Measurements from ENCODE around the gene SIVA1.
"Not testable (repeated sequence)": the region's sequence is repeated elsewhere in the genome, so short reads cannot be mapped to it uniquely, and the experiment has no call there.

SIVA1 gene

GRCh38 chr14:104721505-104722431 is 31.2 kb upstream of the SIVA1 start:
- no peak for DNase-seq

- no peak for DNase-seq
Measured at GRCh38 chr14:104722938-104723650, 29.9 kb upstream of the SIVA1 start.

GRCh38 chr14:104723651-104724406 is 29.1 kb upstream of the SIVA1 start, which contains the start of gene ADSS1:
ADSS1 (plus strand) TSS chr14:104724229; CDS start chr14:104724271, 42 bp downstream.
- peak; percentile 27 for DNase-seq

DNA sequence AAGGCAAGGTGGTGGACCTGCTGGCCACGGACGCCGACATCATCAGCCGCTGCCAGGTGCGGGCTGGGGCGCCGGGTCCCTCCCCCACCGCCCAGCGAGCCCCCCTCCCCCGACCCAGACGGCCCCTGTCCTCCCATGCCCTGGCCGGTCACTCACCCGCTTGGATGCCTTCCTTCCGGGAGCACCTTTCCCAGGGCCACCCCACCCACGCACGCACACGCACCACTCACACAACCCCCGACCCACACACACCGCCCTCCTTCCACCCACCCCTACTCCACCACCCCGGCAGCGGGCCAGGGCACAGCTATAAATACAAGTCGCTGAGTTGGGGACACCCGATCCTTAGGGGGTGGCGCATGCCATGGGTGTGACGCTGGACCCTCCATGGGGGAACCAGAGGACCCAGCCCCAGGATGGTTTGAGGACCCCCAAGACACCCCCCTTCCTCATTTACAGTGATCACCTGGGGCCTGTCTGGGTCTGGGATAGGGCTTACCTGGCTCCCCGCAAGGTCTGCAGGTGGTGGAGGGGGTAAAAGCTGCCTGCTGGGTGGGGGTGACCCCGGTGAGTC is 28.5 kb upstream of the SIVA1 start:
- DNase-seq = no peak

- DNase-seq = no peak
Measured at GRCh38 chr14:104724981-104725771, 27.8 kb upstream of the SIVA1 start.

DNA sequence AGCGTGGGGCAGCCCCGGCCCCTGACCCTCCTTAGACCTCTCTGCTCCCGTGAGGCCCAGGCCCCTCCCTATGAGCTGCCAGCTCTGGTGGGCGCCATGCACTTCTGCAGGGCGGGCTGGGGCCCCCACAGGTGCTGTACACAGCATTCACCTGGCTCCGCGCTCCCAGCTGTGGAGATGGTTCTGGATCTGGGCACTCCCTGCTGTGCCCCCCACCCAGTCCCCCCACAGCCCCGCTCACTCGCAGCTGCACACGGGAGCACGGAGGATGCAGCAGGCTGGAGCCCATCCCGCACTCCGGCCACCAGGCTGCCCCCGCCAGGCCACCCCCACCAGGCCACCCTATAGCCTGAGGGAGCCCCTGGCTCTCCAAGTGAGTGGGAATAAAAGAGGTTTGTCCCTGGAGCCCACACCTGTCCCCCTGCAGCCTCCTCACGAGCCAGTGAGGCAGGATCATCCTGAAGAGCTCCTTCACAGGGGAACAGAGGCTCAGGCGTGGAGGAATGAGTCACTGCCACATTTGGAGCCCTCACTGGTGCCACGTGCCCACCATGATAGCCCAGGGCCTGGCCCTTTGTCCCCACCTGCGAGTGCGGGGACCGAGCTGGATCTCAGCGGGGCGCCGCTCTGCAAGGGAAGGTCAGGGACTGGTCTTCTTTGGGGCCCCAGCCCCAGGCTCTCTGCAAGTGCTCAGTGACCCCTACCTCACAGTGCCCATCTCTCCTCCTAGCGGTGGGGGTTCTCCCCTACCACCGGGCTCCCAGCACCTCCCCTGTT is 27.0 kb upstream of the SIVA1 start:
- no peak for DNase-seq

GRCh38 chr14:104726600-104727451 is 26.1 kb upstream of the SIVA1 start:
- DNase-seq = no peak

GRCh38 chr14:104728631-104729030 is 24.3 kb upstream of the SIVA1 start:
- no peak for DNase-seq

- DNase-seq = not testable (repeated sequence)
Measured at GRCh38 chr14:104729176-104729834, 23.6 kb upstream of the SIVA1 start.

GRCh38 chr14:104729835-104730181 is 23.1 kb upstream of the SIVA1 start:
- DNase-seq = no peak

- DNase-seq = no peak
Measured at GRCh38 chr14:104730487-104730886, 22.5 kb upstream of the SIVA1 start.

GRCh38 chr14:104731320-104732294 is 21.3 kb upstream of the SIVA1 start:
- DNase-seq = no peak

DNA sequence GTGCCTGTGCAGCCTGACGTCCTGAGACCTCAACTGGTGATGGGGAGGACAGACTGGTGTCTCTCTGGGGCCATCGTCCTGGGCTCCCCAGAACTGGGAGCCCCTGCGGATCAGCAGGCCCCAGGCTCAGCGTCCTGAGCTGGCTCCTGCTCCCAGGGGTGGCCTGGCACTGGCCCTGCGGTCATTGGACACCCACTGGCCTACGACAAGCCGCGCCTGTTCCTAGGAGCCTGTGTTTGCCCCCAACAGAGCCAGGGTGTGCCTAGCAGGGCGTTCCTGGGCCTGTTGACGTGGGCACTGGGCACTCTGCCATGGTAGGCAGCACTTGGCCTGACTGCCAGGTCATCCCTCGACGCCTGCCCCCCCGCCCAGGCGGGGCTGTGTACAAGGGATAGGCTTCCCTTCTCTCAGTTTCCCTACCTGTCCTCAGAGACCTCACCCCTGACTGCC is 20.6 kb upstream of the SIVA1 start:
- DNase-seq = no peak

GRCh38 chr14:104732931-104733681 is 19.8 kb upstream of the SIVA1 start:
- no peak for DNase-seq

- DNase-seq = no peak
Measured at GRCh38 chr14:104734051-104734587, 18.8 kb upstream of the SIVA1 start.

- no peak for DNase-seq
Measured at GRCh38 chr14:104734601-104734990, 18.4 kb upstream of the SIVA1 start.

Measured in NCI-H2227 treated with DMSO at 0.1 percent for 48 hours (cell line).